Neural progenitor cell (in vitro differentiated cells): ENCODE data around the gene H1-8. TPM values are rescaled to one million over a fixed set of nuclear protein-coding genes. Genes with fewer than 3 reads are reported as not detected.

Experiments used
- DNase-seq: peaks from one replicate; pipeline ENCODE4 v3.0.0-alpha.2; 2016; ENCODE audit warnings: low spot score
- H2AFZ ChIP-seq: fragments of 200-600 bp; sonication (generic); replicated peaks from 2 replicates; pipeline ENCODE4 v1.6.1; 2016; ENCODE audit warnings: antibody characterized with exemption
- H3F3A ChIP-seq: fragments of 200-600 bp; sonication (generic); 2 replicates; pipeline ENCODE4 v1.6.1; 2016; ENCODE audit warnings: antibody characterized with exemption, low read depth
- H3K27ac ChIP-seq: fragments of 200-600 bp; sonication (generic); 2 replicates; pipeline ENCODE4 v1.5.1; 2016; ENCODE audit warnings: mild to moderate bottlenecking
- H3K27me3 ChIP-seq: fragments of 200-600 bp; sonication (generic); 2 replicates; pipeline ENCODE4 v1.6.1; 2016; ENCODE audit warnings: mild to moderate bottlenecking, moderate library complexity
- H3K36me3 ChIP-seq: fragments of 200-600 bp; sonication (generic); 2 replicates; pipeline ENCODE4 v1.5.1; 2016
- H3K4me1 ChIP-seq: fragments of 200-600 bp; sonication (generic); 2 replicates; pipeline ENCODE4 v1.6.1; 2016; ENCODE audit warnings: mixed run types
- H3K4me2 ChIP-seq: fragments of 200-600 bp; sonication (generic); 2 replicates; pipeline ENCODE4 v1.6.1; 2016
- H3K4me3 ChIP-seq: fragments of 200-600 bp; sonication (generic); 2 replicates; pipeline ENCODE4 v1.5.1; 2016
- H3K79me2 ChIP-seq: fragments of 200-600 bp; sonication (generic); 2 replicates; pipeline ENCODE4 v1.6.1; 2016; ENCODE audit warnings: low read depth
- H3K9ac ChIP-seq: fragments of 200-600 bp; sonication (generic); 2 replicates; pipeline ENCODE4 v1.6.1; 2016
- H3K9me3 ChIP-seq: fragments of 200-600 bp; sonication (generic); 2 replicates; pipeline ENCODE4 v1.5.1; 2016; ENCODE audit warnings: low read depth
- H4K20me1 ChIP-seq: fragments of 200-600 bp; sonication (generic); 2 replicates; pipeline ENCODE4 v1.6.1; 2016; ENCODE audit warnings: low read depth
- H3K27ac Mint-ChIP-seq: 3 replicates; pipeline ENCODE4 v1.8.0; 2021; ENCODE audit warnings: mixed read lengths
- H3K27me3 Mint-ChIP-seq: 2 replicates; pipeline ENCODE4 v1.8.0; 2022; ENCODE audit warnings: low read depth, mild to moderate bottlenecking, inconsistent platforms, moderate library complexity, mixed read lengths; ENCODE audit not compliant: insufficient read depth
- H3K36me3 Mint-ChIP-seq: 3 replicates; pipeline ENCODE4 v1.8.0; 2021; ENCODE audit warnings: mixed read lengths
- H3K4me1 Mint-ChIP-seq: 3 replicates; pipeline ENCODE4 v1.8.0; 2021; ENCODE audit warnings: mixed read lengths
- H3K4me3 Mint-ChIP-seq: 3 replicates; pipeline ENCODE4 v1.8.0; 2021; ENCODE audit warnings: mild to moderate bottlenecking, moderate library complexity, mixed read lengths
- H3K9me3 Mint-ChIP-seq: 3 replicates; pipeline ENCODE4 v1.8.0; 2020; ENCODE audit warnings: mixed read lengths
- EZH2 ChIP-seq: fragments of 200-600 bp; sonication (generic); IDR thresholded peaks from 2 replicates; pipeline ENCODE4 v1.6.1; 2017; ENCODE audit warnings: antibody characterized with exemption, mild to moderate bottlenecking, moderate library complexity
- EZH2phosphoT487 ChIP-seq: fragments of 200-600 bp; sonication (generic); IDR thresholded peaks from 2 replicates; pipeline ENCODE4 v1.6.1; 2017; ENCODE audit warnings: antibody characterized with exemption
- total RNA-seq: library from RNA; depleted of rRNA; stranded (reverse); fragments of >200 nt; gene quantifications from 2 replicates; pipeline ENCODE4 v1.2.3, GENCODE V29; 2015; ENCODE audit warnings: low replicate concordance
- TF ChIP-seq, protein P1 (sequence below): fragments of 200-600 bp; sonication (generic); IDR thresholded peaks from 2 replicates; pipeline ENCODE4 v1.5.1; 2017; ENCODE audit warnings: antibody characterized with exemption, mild to moderate bottlenecking

H1-8 gene
- total RNA-seq, 1 donor from 2014 or later = not detected

GRCh38 chr3:129530821-129531220 lies 12.2 kb upstream of the H1-8 start:
- no peaks in the 10 kb centered on the region for H3K36me3 Mint-ChIP-seq
- H3K27me3 Mint-ChIP-seq = peaks cover 12% of the 10 kb centered on the region
- H3K79me2 ChIP-seq = no peaks in the 10 kb centered on the region
- H3K9me3 ChIP-seq = no peaks in the 10 kb centered on the region
- no peak for TF ChIP-seq EZH2
- TF ChIP-seq, protein P1, sequence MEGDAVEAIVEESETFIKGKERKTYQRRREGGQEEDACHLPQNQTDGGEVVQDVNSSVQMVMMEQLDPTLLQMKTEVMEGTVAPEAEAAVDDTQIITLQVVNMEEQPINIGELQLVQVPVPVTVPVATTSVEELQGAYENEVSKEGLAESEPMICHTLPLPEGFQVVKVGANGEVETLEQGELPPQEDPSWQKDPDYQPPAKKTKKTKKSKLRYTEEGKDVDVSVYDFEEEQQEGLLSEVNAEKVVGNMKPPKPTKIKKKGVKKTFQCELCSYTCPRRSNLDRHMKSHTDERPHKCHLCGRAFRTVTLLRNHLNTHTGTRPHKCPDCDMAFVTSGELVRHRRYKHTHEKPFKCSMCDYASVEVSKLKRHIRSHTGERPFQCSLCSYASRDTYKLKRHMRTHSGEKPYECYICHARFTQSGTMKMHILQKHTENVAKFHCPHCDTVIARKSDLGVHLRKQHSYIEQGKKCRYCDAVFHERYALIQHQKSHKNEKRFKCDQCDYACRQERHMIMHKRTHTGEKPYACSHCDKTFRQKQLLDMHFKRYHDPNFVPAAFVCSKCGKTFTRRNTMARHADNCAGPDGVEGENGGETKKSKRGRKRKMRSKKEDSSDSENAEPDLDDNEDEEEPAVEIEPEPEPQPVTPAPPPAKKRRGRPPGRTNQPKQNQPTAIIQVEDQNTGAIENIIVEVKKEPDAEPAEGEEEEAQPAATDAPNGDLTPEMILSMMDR = no peak
- no peak for TF ChIP-seq EZH2phosphoT487
- H3K36me3 ChIP-seq = no peaks in the 10 kb centered on the region
- peaks cover 5% of the 10 kb centered on the region for H3F3A ChIP-seq
- peaks cover 34% of the 10 kb centered on the region for H3K4me1 Mint-ChIP-seq
- H3K4me3 Mint-ChIP-seq = no peak overlapping the region
- DNase-seq = no peak
- no peak overlapping the region for H3K27ac ChIP-seq
- H3K27ac Mint-ChIP-seq = peak overlapping the region; percentile 60
- H3K9ac ChIP-seq = no peak overlapping the region
- H3K4me3 ChIP-seq = no peak overlapping the region
- H3K4me1 ChIP-seq = peaks cover 26% of the 10 kb centered on the region
- H3K9me3 Mint-ChIP-seq = peaks cover 2% of the 10 kb centered on the region
- peak overlapping the region; percentile 27 for H3K4me2 ChIP-seq
- no peaks in the 10 kb centered on the region for H4K20me1 ChIP-seq
- peak overlapping the region; percentile 32 for H2AFZ ChIP-seq
- H3K27me3 ChIP-seq = no peaks in the 10 kb centered on the region

DNA sequence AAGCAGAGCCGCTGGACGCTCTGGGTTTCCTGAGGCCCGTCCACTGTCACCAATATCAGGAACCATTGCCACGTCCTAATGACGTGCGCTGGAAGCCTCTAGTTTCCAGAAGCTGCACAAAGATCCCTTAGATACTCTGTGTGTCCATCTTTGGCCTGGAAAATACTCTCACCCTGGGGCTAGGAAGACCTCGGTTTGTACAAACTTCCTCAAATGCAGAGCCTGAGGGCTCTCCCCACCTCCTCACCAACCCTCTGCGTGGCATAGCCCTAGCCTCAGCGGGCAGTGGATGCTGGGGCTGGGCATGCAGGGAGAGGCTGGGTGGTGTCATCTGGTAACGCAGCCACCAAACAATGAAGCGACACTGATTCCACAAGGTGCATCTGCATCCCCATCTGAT lies 11.3 kb upstream of the H1-8 start:
- Mint-ChIP-seq H3K27ac (peak overlapping the region; percentile 78), H3K4me3 (peak overlapping the region; percentile 41)

DNA sequence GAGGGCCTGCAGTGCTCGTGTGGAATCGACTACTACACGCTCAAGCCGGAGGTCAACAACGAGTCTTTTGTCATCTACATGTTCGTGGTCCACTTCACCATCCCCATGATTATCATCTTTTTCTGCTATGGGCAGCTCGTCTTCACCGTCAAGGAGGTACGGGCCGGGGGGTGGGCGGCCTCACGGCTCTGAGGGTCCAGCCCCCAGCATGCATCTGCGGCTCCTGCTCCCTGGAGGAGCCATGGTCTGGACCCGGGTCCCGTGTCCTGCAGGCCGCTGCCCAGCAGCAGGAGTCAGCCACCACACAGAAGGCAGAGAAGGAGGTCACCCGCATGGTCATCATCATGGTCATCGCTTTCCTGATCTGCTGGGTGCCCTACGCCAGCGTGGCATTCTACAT lies 10.7 kb upstream of the H1-8 start:
- no peak overlapping the region for H2AFZ ChIP-seq
- no peaks in the 10 kb centered on the region for H3F3A ChIP-seq
- DNase-seq = no peak
- TF ChIP-seq, protein P1 = no peak
- TF ChIP-seq EZH2phosphoT487 = no peak
- TF ChIP-seq EZH2 = no peak
- H3K4me3 ChIP-seq = no peak overlapping the region
- H3K4me3 Mint-ChIP-seq = no peak overlapping the region
- H3K4me1 ChIP-seq = peaks cover 14% of the 10 kb centered on the region
- no peak overlapping the region for H3K27ac ChIP-seq
- no peaks in the 10 kb centered on the region for H3K79me2 ChIP-seq
- no peaks in the 10 kb centered on the region for H3K9me3 ChIP-seq
- H3K27me3 ChIP-seq = no peaks in the 10 kb centered on the region
- H3K36me3 ChIP-seq = no peaks in the 10 kb centered on the region
- H4K20me1 ChIP-seq = no peaks in the 10 kb centered on the region
- H3K4me2 ChIP-seq = no peak overlapping the region
- peaks cover 26% of the 10 kb centered on the region for H3K4me1 Mint-ChIP-seq
- H3K9me3 Mint-ChIP-seq = peaks cover 2% of the 10 kb centered on the region
- peaks cover 9% of the 10 kb centered on the region for H3K27me3 Mint-ChIP-seq
- H3K27ac Mint-ChIP-seq = peak overlapping the region; percentile 46
- no peaks in the 10 kb centered on the region for H3K36me3 Mint-ChIP-seq
- no peak overlapping the region for H3K9ac ChIP-seq

More for the DNA sequence above, 11.3 kb upstream of the H1-8 start:
- Histone ChIP-seq H3K9me3 (no peaks in the 10 kb centered on the region), H3K4me2 (no peak overlapping the region), H3K79me2 (no peaks in the 10 kb centered on the region), H3K27me3 (no peaks in the 10 kb centered on the region), H3K4me3 (no peak overlapping the region), H3K4me1 (peaks cover 18% of the 10 kb centered on the region), H4K20me1 (no peaks in the 10 kb centered on the region), H3K36me3 (no peaks in the 10 kb centered on the region), H3K27ac (no peak overlapping the region), H3K9ac (no peak overlapping the region), H3F3A (no peaks in the 10 kb centered on the region), H2AFZ (no peak overlapping the region)
- H3K27me3 Mint-ChIP-seq = peaks cover 12% of the 10 kb centered on the region
- TF ChIP-seq EZH2phosphoT487 (no peak), EZH2 (no peak)
- TF ChIP-seq, protein P1 = no peak
- H3K9me3 Mint-ChIP-seq = peaks cover 2% of the 10 kb centered on the region
- H3K36me3 Mint-ChIP-seq = no peaks in the 10 kb centered on the region
- H3K4me1 Mint-ChIP-seq = peaks cover 31% of the 10 kb centered on the region
- no peak for DNase-seq
